BLaER1 treated with 17β-estradiol and CSF1 and Interleukin-3, amounts not matched to agents 10 nM and 100 nM (cell line): Measurements from ENCODE around the gene FAM222A.
A peak's percentile ranks its signal among the peaks of the same experiment; 100 is the strongest.

Source experiments
- H3K27ac ChIP-seq, 11 experiments: shearing (Covaris generic); formaldehyde crosslinking; 2 replicates each; pipeline ENCODE4 v1.8.1; 2022
- H3K27me3 ChIP-seq, 11 experiments: shearing (Covaris generic); formaldehyde crosslinking; 2 replicates each; pipeline ENCODE4 v1.8.1; 2022
- H3K36me3 ChIP-seq, 11 experiments: shearing (Covaris generic); formaldehyde crosslinking; 2 replicates each; pipeline ENCODE4 v1.8.1; 2022
- H3K4me1 ChIP-seq, 10 experiments: shearing (Covaris generic); formaldehyde crosslinking; 2 replicates each; pipeline ENCODE4 v1.8.1; 2022
- H3K4me2 ChIP-seq, 11 experiments: shearing (Covaris generic); formaldehyde crosslinking; 2 replicates each; pipeline ENCODE4 v1.8.1; 2022
- H3K4me3 ChIP-seq, 10 experiments: shearing (Covaris generic); formaldehyde crosslinking; 2 replicates each; pipeline ENCODE4 v1.8.1; 2022
- H3K9ac ChIP-seq, 11 experiments: shearing (Covaris generic); formaldehyde crosslinking; 2 replicates each; pipeline ENCODE4 v1.8.1; 2022
- H3K9me3 ChIP-seq, 11 experiments: shearing (Covaris generic); formaldehyde crosslinking; replicated peaks in 1 of 11; 2 replicates each; pipeline ENCODE4 v1.8.1; 2022
- H4K20me1 ChIP-seq, 11 experiments: shearing (Covaris generic); formaldehyde crosslinking; 2 replicates each; pipeline ENCODE4 v1.8.1; 2022
- Cebpa-rat ChIP-seq, 11 experiments: shearing (Covaris generic); IDR thresholded peaks; 2 replicates each; pipeline ENCODE4 v1.8.1; 2022

Gene FAM222A

DNA sequence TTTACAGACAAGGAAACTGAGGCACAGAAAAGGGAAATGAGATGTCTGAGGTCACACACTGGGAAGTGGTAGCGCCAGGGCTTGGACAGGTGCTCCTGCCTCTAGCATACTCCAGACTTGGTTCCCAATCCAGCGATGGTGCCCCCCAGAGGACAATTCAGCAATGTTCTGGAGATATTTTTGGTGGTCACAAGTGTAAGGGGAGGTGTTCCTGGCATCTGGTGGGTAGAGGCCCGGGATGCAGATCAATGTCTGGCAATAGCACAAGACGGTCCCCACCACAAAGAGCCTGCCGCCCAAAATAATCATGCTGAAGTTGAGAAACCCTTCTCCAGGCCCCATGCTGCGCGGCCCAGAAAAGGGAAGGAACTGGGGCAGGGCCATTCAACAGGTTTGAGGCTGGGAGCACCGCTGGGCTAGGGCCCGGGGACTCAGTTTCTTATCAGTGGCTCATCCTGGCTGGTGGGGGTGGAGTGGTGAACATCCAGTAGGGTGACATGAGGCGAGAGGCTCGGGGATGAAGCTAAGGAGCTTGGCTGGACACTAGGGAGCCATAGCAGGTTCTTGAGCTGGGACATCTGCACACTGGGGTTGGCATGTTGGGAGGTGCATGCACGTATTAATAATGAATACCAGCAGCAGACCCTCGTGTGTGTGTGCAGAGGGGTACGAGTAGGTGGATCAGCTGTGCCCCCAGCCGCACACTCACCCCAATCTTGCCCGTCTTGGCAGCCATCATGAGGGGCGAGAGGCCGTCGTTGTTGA, 84.5 kb downstream of the FAM222A start:
- Histone ChIP-seq H3K27me3 (no peaks in the 10 kb centered on the region), H3K36me3 (no peaks in the 10 kb centered on the region), H4K20me1 (no peaks in the 10 kb centered on the region), H3K9me3 (peaks cover 0 to 11% (median 0%) of the 10 kb centered on the region in 11 experiments; a peak in 3 of 22 replicates), H3K9ac (no peak overlapping the region), H3K27ac (no peak overlapping the region), H3K4me1 (peaks cover 0 to 8% (median 0%) of the 10 kb centered on the region in 10 experiments; a peak in 3 of 20 replicates), H3K4me2 (peak overlapping the region in 2 of 11 experiments; percentile 7 to 46; a peak in 2 of 22 replicates), H3K4me3 (no peak overlapping the region)
- no peak for TF ChIP-seq Cebpa-rat (IDR thresholded peaks at IDR 0.05)

DNA sequence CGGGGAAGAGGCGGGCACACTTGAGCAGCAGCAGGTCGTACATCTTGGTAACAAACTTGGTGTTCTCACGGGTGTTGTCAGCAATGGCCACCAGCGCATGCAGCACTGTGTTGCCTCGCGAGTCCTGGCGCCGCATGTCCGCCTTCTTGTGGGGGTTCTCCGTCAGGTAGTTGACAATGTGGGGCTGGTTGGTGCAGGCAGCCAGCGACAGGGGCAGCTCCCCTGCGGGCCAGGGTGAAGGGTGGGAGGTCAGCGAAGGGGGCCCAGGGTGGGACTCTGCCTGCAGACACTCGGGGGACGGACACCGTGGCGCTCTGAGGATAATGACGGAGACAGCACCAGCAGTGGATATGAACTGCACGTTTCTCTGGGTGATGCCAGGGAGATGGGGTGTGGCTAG, 85.1 kb downstream of the FAM222A start:
- Histone ChIP-seq H3K27me3 (no peaks in the 10 kb centered on the region), H3K9ac (no peak overlapping the region), H3K4me2 (no peak overlapping the region), H3K27ac (no peak overlapping the region), H4K20me1 (no peaks in the 10 kb centered on the region), H3K9me3 (peaks cover 0 to 11% (median 0%) of the 10 kb centered on the region in 11 experiments; a peak in 3 of 22 replicates), H3K36me3 (no peaks in the 10 kb centered on the region), H3K4me3 (no peak overlapping the region), H3K4me1 (peaks cover 0 to 8% (median 0%) of the 10 kb centered on the region in 10 experiments; a peak in 3 of 20 replicates)
- no peak for TF ChIP-seq Cebpa-rat (IDR thresholded peaks at IDR 0.05)

DNA sequence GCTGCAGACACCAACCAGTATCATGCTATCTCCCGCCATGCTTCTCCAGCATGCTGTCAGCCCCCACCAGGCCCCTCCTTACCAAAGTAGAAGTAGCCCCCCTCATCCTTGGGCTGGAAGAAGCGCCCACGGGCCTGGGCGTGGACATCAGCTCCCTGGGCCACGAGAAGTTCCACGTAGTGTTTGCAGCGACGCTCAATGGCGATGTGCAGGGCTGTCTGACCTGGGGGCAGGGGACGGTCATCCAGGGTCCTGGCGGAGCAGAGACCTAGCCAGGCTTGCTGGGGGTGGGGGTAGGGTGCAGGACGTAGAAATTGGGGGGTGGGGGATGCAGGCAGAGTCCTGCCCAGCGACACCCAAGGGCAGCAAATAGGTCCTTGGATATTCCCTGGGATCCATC, 86.9 kb downstream of the FAM222A start:
- H4K20me1 ChIP-seq: no peaks in the 10 kb centered on the region
- H3K4me1 ChIP-seq: peaks cover 0 to 11% (median 0%) of the 10 kb centered on the region in 10 experiments; a peak in 4 of 20 replicates
- H3K4me3 ChIP-seq: no peak overlapping the region
- no peak for TF ChIP-seq Cebpa-rat (IDR thresholded peaks at IDR 0.05)
- peaks cover 0 to 11% (median 0%) of the 10 kb centered on the region in 11 experiments; a peak in 3 of 22 replicates for H3K9me3 ChIP-seq
- H3K27ac ChIP-seq: no peak overlapping the region
- no peaks in the 10 kb centered on the region for H3K36me3 ChIP-seq
- H3K27me3 ChIP-seq: no peaks in the 10 kb centered on the region
- H3K4me2 ChIP-seq: no peak overlapping the region
- H3K9ac ChIP-seq: no peak overlapping the region

DNA sequence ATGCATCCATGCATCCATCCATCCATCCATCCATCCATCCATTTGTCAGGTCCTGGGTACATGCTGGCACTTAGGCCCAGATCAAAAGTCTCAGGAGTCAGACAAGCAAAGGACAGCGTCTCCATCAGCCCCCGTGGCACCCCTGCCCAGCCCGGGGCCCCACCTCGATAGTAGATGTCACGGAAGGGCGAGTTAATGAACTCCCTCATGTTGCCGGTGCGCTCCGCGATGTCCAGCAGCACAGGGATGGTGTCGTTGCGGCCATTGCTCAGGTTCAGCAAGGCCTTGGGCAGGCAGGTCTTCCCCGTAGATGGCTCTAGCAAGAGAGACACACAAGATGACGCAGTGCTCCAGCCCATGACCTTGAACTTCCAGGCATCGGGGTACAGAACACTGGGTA, 89.2 kb downstream of the FAM222A start:
- Histone ChIP-seq H3K4me1 (peaks cover 0 to 10% (median 0%) of the 10 kb centered on the region in 10 experiments; a peak in 4 of 20 replicates), H3K27ac (no peak overlapping the region), H3K27me3 (no peaks in the 10 kb centered on the region), H3K36me3 (no peaks in the 10 kb centered on the region), H3K4me2 (no peak overlapping the region), H3K9ac (no peak overlapping the region), H4K20me1 (no peaks in the 10 kb centered on the region), H3K4me3 (no peak overlapping the region), H3K9me3 (peaks cover 0 to 11% (median 0%) of the 10 kb centered on the region in 11 experiments; a peak in 3 of 22 replicates)
- no peak for TF ChIP-seq Cebpa-rat (IDR thresholded peaks at IDR 0.05)

DNA sequence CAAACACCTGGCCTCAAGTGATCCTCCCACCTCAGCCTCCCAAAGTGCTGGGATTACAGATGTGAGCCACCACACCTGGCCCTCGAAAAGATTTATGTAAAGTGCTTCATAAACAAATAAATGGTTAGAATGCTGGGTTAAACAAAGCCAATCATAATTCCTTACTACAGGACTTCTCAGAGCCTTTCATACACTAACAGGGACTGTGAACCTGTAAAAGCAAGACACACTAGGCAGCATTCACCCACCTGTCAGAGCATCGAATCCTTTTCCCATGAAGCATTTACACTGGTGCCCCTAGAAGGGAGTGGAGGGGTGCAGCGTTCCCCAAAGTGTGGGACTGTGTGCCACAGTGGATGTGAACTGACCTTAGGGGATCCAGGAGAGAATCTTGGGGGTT, 90.1 kb downstream of the FAM222A start:
- H3K9me3 ChIP-seq: peaks cover 0 to 11% (median 0%) of the 10 kb centered on the region in 11 experiments; a peak in 3 of 22 replicates
- no peaks in the 10 kb centered on the region for H4K20me1 ChIP-seq
- H3K27ac ChIP-seq: no peak overlapping the region
- H3K27me3 ChIP-seq: no peaks in the 10 kb centered on the region
- H3K4me3 ChIP-seq: no peak overlapping the region
- peaks cover 0 to 4% (median 0%) of the 10 kb centered on the region in 10 experiments; a peak in 1 of 20 replicates for H3K4me1 ChIP-seq
- peak overlapping the region in 1 of 11 experiments; percentile 25; a peak in 1 of 22 replicates for H3K9ac ChIP-seq
- no peak overlapping the region for H3K4me2 ChIP-seq
- H3K36me3 ChIP-seq: no peaks in the 10 kb centered on the region
- no peak for TF ChIP-seq Cebpa-rat (IDR thresholded peaks at IDR 0.05)

DNA sequence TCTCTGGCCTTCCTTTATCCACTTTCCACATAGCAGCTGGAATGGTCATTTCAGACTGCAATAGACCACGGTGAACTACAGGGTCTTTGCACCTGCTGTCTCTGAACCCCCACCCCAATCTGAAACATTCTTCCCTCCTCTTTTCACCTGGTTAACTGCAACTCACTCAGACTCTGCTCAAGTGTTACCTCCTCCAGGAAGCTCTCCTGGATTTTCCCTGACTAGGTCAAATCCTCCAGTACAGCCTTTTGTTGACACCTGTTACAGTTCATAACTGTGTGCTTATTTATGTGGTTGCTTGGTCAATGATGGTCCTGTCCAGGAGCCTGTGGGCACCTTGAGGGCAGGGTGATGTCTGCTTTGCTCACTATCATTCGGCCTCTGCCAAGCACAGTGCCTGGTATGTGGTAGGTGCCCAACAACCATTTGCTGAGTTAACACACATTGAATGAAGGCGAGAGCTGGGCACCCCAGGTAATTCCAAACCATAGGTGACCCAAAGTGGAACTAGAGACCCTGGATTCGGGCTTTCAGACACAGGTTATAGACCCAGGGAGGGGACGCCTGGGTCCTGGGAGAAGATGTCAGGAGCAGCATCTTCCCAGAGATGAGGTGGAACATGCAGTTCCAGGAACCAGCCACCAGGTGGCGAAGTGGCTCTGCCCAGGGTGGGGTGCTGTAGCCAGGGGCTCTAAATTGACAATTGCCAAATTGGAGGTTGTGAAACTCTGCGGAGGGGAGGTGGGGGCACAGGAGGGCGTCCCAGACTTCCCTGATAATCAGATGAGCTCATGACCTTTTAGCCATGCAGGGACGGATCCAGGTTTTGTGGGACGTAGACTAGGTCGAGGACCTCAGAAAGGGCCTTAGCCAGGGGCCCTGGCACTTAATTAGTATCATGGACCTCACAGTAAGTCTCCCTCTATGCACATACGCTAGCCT, 91.5 kb downstream of the FAM222A start:
- H3K4me1 ChIP-seq: peaks cover 0 to 4% (median 0%) of the 10 kb centered on the region in 10 experiments; a peak in 1 of 20 replicates
- H3K27ac ChIP-seq: no peak overlapping the region
- H3K27me3 ChIP-seq: no peaks in the 10 kb centered on the region
- H3K9me3 ChIP-seq: peaks cover 0 to 11% (median 0%) of the 10 kb centered on the region in 11 experiments; a peak in 3 of 22 replicates
- H3K4me2 ChIP-seq: no peak overlapping the region
- no peaks in the 10 kb centered on the region for H4K20me1 ChIP-seq
- H3K36me3 ChIP-seq: no peaks in the 10 kb centered on the region
- 0 out of 22 replicates have a peak overlapping the region, but pooled peaks of 1 of the 11 experiments have one; percentile 1 for H3K9ac ChIP-seq
- H3K4me3 ChIP-seq: no peak overlapping the region
- TF ChIP-seq Cebpa-rat (IDR thresholded peaks at IDR 0.05): peak in 1 of 11 experiments; percentile 33; a peak in 1 of 22 replicates

DNA sequence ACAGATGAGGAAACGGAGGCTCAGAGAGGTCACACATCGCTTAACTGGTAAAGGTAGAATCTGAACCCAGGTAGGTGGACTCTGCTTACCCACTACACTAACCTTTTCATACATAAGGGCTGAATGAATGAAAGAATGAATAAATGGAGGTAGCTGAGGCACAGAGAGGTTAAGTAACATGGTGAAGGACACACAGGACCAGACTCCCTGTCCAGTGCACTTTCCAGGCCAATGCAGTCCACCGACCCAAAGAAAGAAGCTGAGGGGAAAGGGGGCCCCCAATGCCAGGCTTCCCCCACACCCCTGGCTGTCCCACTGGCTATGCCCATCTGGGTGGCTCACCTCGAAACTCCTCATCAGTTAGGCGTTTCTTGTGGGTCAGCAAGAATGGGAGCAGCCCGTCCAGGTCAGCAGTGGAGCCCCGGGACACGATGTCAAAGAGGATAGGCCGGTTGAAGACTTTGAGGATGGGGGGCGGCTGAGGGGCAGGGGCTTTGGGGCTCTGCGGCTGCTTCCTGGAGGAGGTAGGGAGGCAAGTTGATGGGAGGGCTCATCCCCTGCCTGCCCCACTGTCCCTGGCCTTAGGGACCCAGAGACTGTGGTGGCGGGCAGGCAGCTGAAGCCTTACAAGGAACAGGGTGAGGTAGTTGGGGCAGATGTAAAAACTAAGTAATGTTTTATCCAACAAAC, 94.5 kb downstream of the FAM222A start:
- H4K20me1 ChIP-seq: no peaks in the 10 kb centered on the region
- no peak overlapping the region for H3K27ac ChIP-seq
- no peak for TF ChIP-seq Cebpa-rat (IDR thresholded peaks at IDR 0.05)
- no peak overlapping the region for H3K9ac ChIP-seq
- no peaks in the 10 kb centered on the region for H3K27me3 ChIP-seq
- H3K4me1 ChIP-seq: peaks cover 0 to 4% (median 0%) of the 10 kb centered on the region in 10 experiments; a peak in 1 of 20 replicates
- H3K4me2 ChIP-seq: no peak overlapping the region
- no peaks in the 10 kb centered on the region for H3K9me3 ChIP-seq
- H3K36me3 ChIP-seq: no peaks in the 10 kb centered on the region
- no peak overlapping the region for H3K4me3 ChIP-seq

DNA sequence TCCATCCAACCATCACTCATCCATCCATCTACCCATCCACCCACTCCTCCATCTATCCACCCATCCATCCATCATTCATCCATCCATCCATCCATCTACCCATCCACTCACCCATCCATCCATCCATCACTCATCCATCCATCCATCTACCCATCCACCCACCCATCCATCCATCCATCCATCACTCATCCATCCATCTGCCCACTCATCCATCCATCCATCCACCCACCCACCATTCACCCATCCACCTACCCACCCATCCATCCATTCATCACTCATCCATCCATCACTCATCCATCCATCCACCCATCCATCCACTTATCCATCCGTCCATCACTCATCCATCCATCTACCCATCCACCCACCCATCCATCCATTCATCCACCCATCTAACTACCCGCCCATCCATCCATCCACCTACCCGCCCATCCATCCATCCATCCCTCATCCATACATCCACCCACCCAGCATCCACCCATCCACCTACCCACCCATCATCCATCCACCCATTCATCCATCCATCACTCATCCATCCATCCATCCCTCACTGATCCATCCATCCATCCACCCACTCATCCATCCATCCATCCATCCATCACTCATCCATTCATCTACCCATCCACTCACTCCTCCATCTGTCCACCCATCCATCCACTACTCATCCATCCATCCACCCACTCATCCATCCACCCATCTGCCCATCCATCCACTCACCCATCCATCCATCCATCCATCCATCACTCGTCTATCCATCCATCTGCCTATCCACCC, 95.4 kb downstream of the FAM222A start:
- no peaks in the 10 kb centered on the region for H3K27me3 ChIP-seq
- H4K20me1 ChIP-seq: no peaks in the 10 kb centered on the region
- H3K27ac ChIP-seq: no peak overlapping the region
- no peak overlapping the region for H3K4me3 ChIP-seq
- no peaks in the 10 kb centered on the region for H3K9me3 ChIP-seq
- no peak for TF ChIP-seq Cebpa-rat (IDR thresholded peaks at IDR 0.05)
- no peak overlapping the region for H3K9ac ChIP-seq
- no peaks in the 10 kb centered on the region for H3K36me3 ChIP-seq
- peaks cover 0 to 4% (median 0%) of the 10 kb centered on the region in 10 experiments; a peak in 1 of 20 replicates for H3K4me1 ChIP-seq
- no peak overlapping the region for H3K4me2 ChIP-seq
